ENCODE results near the gene NBPF12. TPM values are rescaled to one million over a fixed set of nuclear protein-coding genes. Genes with fewer than 3 reads are reported as not detected.
"Not testable (repeated sequence)": the region's sequence is repeated elsewhere in the genome, so short reads cannot be mapped to it uniquely, and the experiment has no call there.

NBPF12 gene
- total and polyA plus RNA-seq, 2 of the 8 experiments (the other 6 are each of a cell fraction or from before 2014, with no cell fraction given) = 4.6 to 6.7 TPM

- POLR2A ChIA-PET (ENCODE audit: partially characterized antibody); FAIRE-seq; H2AK5ac ChIP-seq (ENCODE audit: low read depth, low read length); H3K36me3 ChIP-seq (ENCODE audit: control insufficient read depth in 2 of 4, insufficient read depth in 4 of 4, low read length in 3 of 4); H3K4me1 ChIP-seq (replicated peaks in 1 of 4; ENCODE audit: control insufficient read depth in 3 of 4, insufficient read depth in 4 of 4, low read length in 3 of 4); H3K27me3 ChIP-seq (replicated peaks in 1 of 4; ENCODE audit: control insufficient read depth in 3 of 4, extremely low read depth in 1 of 4, insufficient read depth in 3 of 4, low read length in 3 of 4); H3K4me2 ChIP-seq (ENCODE audit: insufficient read depth in 1 of 2, low read depth in 2 of 2, low read length in 2 of 2); CTCF ChIA-PET (ENCODE audit: partially characterized antibody); H3K9ac ChIP-seq (replicated peaks in 1 of 4; ENCODE audit: extremely low read depth in 1 of 4, low read depth in 3 of 4, low read length in 3 of 4); H3K23me2 ChIP-seq (ENCODE audit: low read depth, low read length); H2AFZ ChIP-seq (ENCODE audit: low read length); H3K4me3 ChIP-seq (ENCODE audit: extremely low read depth in 1 of 4, insufficient read depth in 2 of 4, low read depth in 3 of 4, low read length in 4 of 4); H2BK20ac ChIP-seq (ENCODE audit: low read length); H4K8ac ChIP-seq (ENCODE audit: extremely low read depth, insufficient read depth, low read length); H2BK12ac ChIP-seq (ENCODE audit: low read depth, low read length); H2BK120ac ChIP-seq (replicated peaks; ENCODE audit: low read depth, low read length); H4K5ac ChIP-seq (ENCODE audit: insufficient read length, low read depth, low read length); H3K79me2 ChIP-seq (ENCODE audit: control insufficient read depth in 1 of 2, insufficient read depth in 2 of 2, low read length in 2 of 2); H3K79me1 ChIP-seq (ENCODE audit: low read depth, low read length); H2BK15ac ChIP-seq (ENCODE audit: low read length); DNase-seq (ENCODE audit: low read depth in 1 of 2, low spot score in 2 of 2); H3K14ac ChIP-seq (ENCODE audit: insufficient read length); H3K56ac ChIP-seq (replicated peaks; ENCODE audit: insufficient read length, low read depth, low read length); H4K91ac ChIP-seq (replicated peaks; ENCODE audit: insufficient read length, low read length); H3K27ac ChIP-seq (ENCODE audit: low read depth, low read length); H3K23ac ChIP-seq (ENCODE audit: insufficient read length); H4K20me1 ChIP-seq (replicated peaks in 1 of 2; ENCODE audit: control insufficient read depth in 1 of 2, insufficient read depth in 2 of 2, low read length in 2 of 2); H3K4ac ChIP-seq (replicated peaks; ENCODE audit: insufficient read length, low read depth, low read length); H3K18ac ChIP-seq (ENCODE audit: extremely low read depth, low read length); H3K9me3 ChIP-seq (ENCODE audit: insufficient read depth in 2 of 2, low read depth in 1 of 2, low read length in 1 of 2); H2BK5ac ChIP-seq (ENCODE audit: low read depth, low read length): not testable (repeated sequence)
- WGBS, 2 experiments (ENCODE audit: extremely low coverage in 1 of 2, insufficient coverage in 1 of 2, insufficient read length in 1 of 2, insufficient replicate concordance in 2 of 2, low coverage in 1 of 2, low lambda C conversion rate in 2 of 2, missing lambda C conversion rate in 1 of 2) = 88% methylated on average over 4 of the region's 4 CpGs; no CpG with 5 or more reads in 1 of the 2 experiments
These were observed 47.7 kb downstream of the NBPF12 start for GRCh38 chr1:146985855-146986254.

- H3K56ac ChIP-seq (replicated peaks; ENCODE audit: insufficient read length, low read depth, low read length); POLR2A ChIA-PET (ENCODE audit: partially characterized antibody); H4K5ac ChIP-seq (ENCODE audit: insufficient read length, low read depth, low read length); H3K18ac ChIP-seq (ENCODE audit: extremely low read depth, low read length); H3K4ac ChIP-seq (replicated peaks; ENCODE audit: insufficient read length, low read depth, low read length); H2BK5ac ChIP-seq (ENCODE audit: low read depth, low read length); H2BK15ac ChIP-seq (ENCODE audit: low read length); H2BK12ac ChIP-seq (ENCODE audit: low read depth, low read length); H3K79me1 ChIP-seq (ENCODE audit: low read depth, low read length); DNase-seq (ENCODE audit: low read depth in 1 of 2, low spot score in 2 of 2); H3K27me3 ChIP-seq (replicated peaks in 1 of 4; ENCODE audit: control insufficient read depth in 3 of 4, extremely low read depth in 1 of 4, insufficient read depth in 3 of 4, low read length in 3 of 4); H3K23ac ChIP-seq (ENCODE audit: insufficient read length); CTCF ChIA-PET (ENCODE audit: partially characterized antibody); H3K4me3 ChIP-seq (ENCODE audit: extremely low read depth in 1 of 4, insufficient read depth in 2 of 4, low read depth in 3 of 4, low read length in 4 of 4); H4K91ac ChIP-seq (replicated peaks; ENCODE audit: insufficient read length, low read length); H3K14ac ChIP-seq (ENCODE audit: insufficient read length); H3K4me1 ChIP-seq (replicated peaks in 1 of 4; ENCODE audit: control insufficient read depth in 3 of 4, insufficient read depth in 4 of 4, low read length in 3 of 4); H2BK20ac ChIP-seq (ENCODE audit: low read length); FAIRE-seq; H2AFZ ChIP-seq (ENCODE audit: low read length); H3K27ac ChIP-seq (ENCODE audit: low read depth, low read length); H3K9ac ChIP-seq (replicated peaks in 1 of 4; ENCODE audit: extremely low read depth in 1 of 4, low read depth in 3 of 4, low read length in 3 of 4); H3K4me2 ChIP-seq (ENCODE audit: insufficient read depth in 1 of 2, low read depth in 2 of 2, low read length in 2 of 2); H3K9me3 ChIP-seq (ENCODE audit: insufficient read depth in 2 of 2, low read depth in 1 of 2, low read length in 1 of 2); H3K79me2 ChIP-seq (ENCODE audit: control insufficient read depth in 1 of 2, insufficient read depth in 2 of 2, low read length in 2 of 2); H2BK120ac ChIP-seq (replicated peaks; ENCODE audit: low read depth, low read length); H4K20me1 ChIP-seq (replicated peaks in 1 of 2; ENCODE audit: control insufficient read depth in 1 of 2, insufficient read depth in 2 of 2, low read length in 2 of 2); H3K23me2 ChIP-seq (ENCODE audit: low read depth, low read length); H2AK5ac ChIP-seq (ENCODE audit: low read depth, low read length); H4K8ac ChIP-seq (ENCODE audit: extremely low read depth, insufficient read depth, low read length); H3K36me3 ChIP-seq (ENCODE audit: control insufficient read depth in 2 of 4, insufficient read depth in 4 of 4, low read length in 3 of 4): not testable (repeated sequence)
- 71% methylated on average over 2 of the region's 4 CpGs; no CpG with 5 or more reads in 1 of the 2 experiments for WGBS, 2 experiments (ENCODE audit: extremely low coverage in 1 of 2, insufficient coverage in 1 of 2, insufficient read length in 1 of 2, insufficient replicate concordance in 2 of 2, low coverage in 1 of 2, low lambda C conversion rate in 2 of 2, missing lambda C conversion rate in 1 of 2)
These were observed 48.3 kb downstream of the NBPF12 start for GRCh38 chr1:146986450-146986849.
